ENCODE data around the gene KPNA6. TPM values are rescaled to one million over a fixed set of nuclear protein-coding genes. Genes with fewer than 3 reads are reported as not detected.
"Not testable (repeated sequence)": the region's sequence is repeated elsewhere in the genome, so short reads cannot be mapped to it uniquely, and the experiment has no call there.

Gene KPNA6
- total RNA-seq, 1 experiment from 2014 or later: 39.7 TPM

GRCh38 chr1:32100359-32100758 is 7.5 kb upstream of the KPNA6 start:
- no peak for DNase-seq (ENCODE audit: low read depth)

- peak; percentile 70 for DNase-seq (ENCODE audit: low read depth)
Observed at GRCh38 chr1:32100807-32101708, 6.8 kb upstream of the KPNA6 start.

GRCh38 chr1:32104127-32104526 is 3.7 kb upstream of the KPNA6 start:
- DNase-seq (ENCODE audit: low read depth): no peak

GRCh38 chr1:32105338-32105737 is 2.5 kb upstream of the KPNA6 start:
- DNase-seq (ENCODE audit: low read depth): no peak

- DNase-seq (ENCODE audit: low read depth): no peak
Observed at GRCh38 chr1:32106663-32107275, 1.1 kb upstream of the KPNA6 start.

GRCh38 chr1:32111040-32111623 is 3.3 kb downstream of the KPNA6 start:
- DNase-seq (ENCODE audit: low read depth): no peak

GRCh38 chr1:32111789-32112188 is 3.9 kb downstream of the KPNA6 start:
- peak; percentile 16 for DNase-seq (ENCODE audit: low read depth)

- no peak for DNase-seq (ENCODE audit: low read depth)
Observed at GRCh38 chr1:32112806-32113375, 5.0 kb downstream of the KPNA6 start.

GRCh38 chr1:32113436-32113835 is 5.6 kb downstream of the KPNA6 start:
- DNase-seq (ENCODE audit: low read depth): not testable (repeated sequence)

GRCh38 chr1:32114420-32114819 is 6.6 kb downstream of the KPNA6 start:
- DNase-seq (ENCODE audit: low read depth): no peak

- peak; percentile 28 for DNase-seq (ENCODE audit: low read depth)
Observed at GRCh38 chr1:32115496-32115895, 7.6 kb downstream of the KPNA6 start.

- DNase-seq (ENCODE audit: low read depth): no peak
Observed at GRCh38 chr1:32116531-32116930, 8.7 kb downstream of the KPNA6 start.

- DNase-seq (ENCODE audit: low read depth): no peak
Observed at GRCh38 chr1:32122151-32122550, 14.3 kb downstream of the KPNA6 start.

GRCh38 chr1:32123361-32123760 is 15.5 kb downstream of the KPNA6 start:
- not testable (repeated sequence) for DNase-seq (ENCODE audit: low read depth)

GRCh38 chr1:32125313-32125712 is 17.5 kb downstream of the KPNA6 start:
- DNase-seq (ENCODE audit: low read depth): no peak

- no peak for DNase-seq (ENCODE audit: low read depth)
Observed at GRCh38 chr1:32126770-32127169, 18.9 kb downstream of the KPNA6 start.

- no peak for DNase-seq (ENCODE audit: low read depth)
Observed at GRCh38 chr1:32127409-32128198, 19.7 kb downstream of the KPNA6 start.

GRCh38 chr1:32128479-32128878 is 20.6 kb downstream of the KPNA6 start:
- DNase-seq (ENCODE audit: low read depth): no peak

- no peak for DNase-seq (ENCODE audit: low read depth)
Observed at GRCh38 chr1:32128964-32129363, 21.1 kb downstream of the KPNA6 start.

GRCh38 chr1:32133950-32134280 is 26.1 kb downstream of the KPNA6 start:
- DNase-seq (ENCODE audit: low read depth): not testable (repeated sequence)

GRCh38 chr1:32137111-32137510 is 29.3 kb downstream of the KPNA6 start:
- DNase-seq (ENCODE audit: low read depth): no peak

GRCh38 chr1:32138965-32139364 is 31.1 kb downstream of the KPNA6 start:
- DNase-seq (ENCODE audit: low read depth): peak; percentile 18

Data from RPMI7951 (cell line).